ENCODE data around the gene AKAP13.
"Not testable (repeated sequence)": the region's sequence is repeated elsewhere in the genome, so short reads cannot be mapped to it uniquely, and the experiment has no call there.

Gene AKAP13

GRCh38 chr15:85642065-85642692 is 261.8 kb downstream of the AKAP13 start:
- Histone ChIP-seq H3K4me3 (no peak overlapping the region), H3K4me1 (no peaks in the 10 kb centered on the region)
- TF ChIP-seq Cebpa-rat (IDR thresholded peaks at IDR 0.05), result no peak

GRCh38 chr15:85642693-85643066 is 262.3 kb downstream of the AKAP13 start:
- H3K27me3 ChIP-seq, result no peaks in the 10 kb centered on the region
- peaks cover 70% of the 10 kb centered on the region for H3K36me3 ChIP-seq
- no peak overlapping the region for H3K4me2 ChIP-seq
- H4K20me1 ChIP-seq, result 0 out of 2 replicates have a peak, but pooled peaks cover 7% of the 10 kb centered on the region
- TF ChIP-seq Cebpa-rat (IDR thresholded peaks at IDR 0.05), result no peak
- H3K4me3 ChIP-seq, result no peak overlapping the region
- H3K27ac ChIP-seq, result no peak overlapping the region
- H3K4me1 ChIP-seq, result no peaks in the 10 kb centered on the region
- no peak overlapping the region for H3K9ac ChIP-seq
- no peaks in the 10 kb centered on the region for H3K9me3 ChIP-seq

More at GRCh38 chr15:85642065-85642692, 261.8 kb downstream of the AKAP13 start:
- Histone ChIP-seq H3K9ac (no peak overlapping the region), H3K27me3 (no peaks in the 10 kb centered on the region), H4K20me1 (0 out of 2 replicates have a peak, but pooled peaks cover 7% of the 10 kb centered on the region), H3K4me2 (no peak overlapping the region), H3K27ac (no peak overlapping the region), H3K36me3 (peaks cover 65% of the 10 kb centered on the region), H3K9me3 (no peaks in the 10 kb centered on the region)

GRCh38 chr15:85646538-85647091 is 266.2 kb downstream of the AKAP13 start:
- no peak overlapping the region for H3K27ac ChIP-seq
- peaks cover 72% of the 10 kb centered on the region for H3K36me3 ChIP-seq
- no peak overlapping the region for H3K4me2 ChIP-seq
- no peaks in the 10 kb centered on the region for H3K4me1 ChIP-seq
- H3K9me3 ChIP-seq, result no peaks in the 10 kb centered on the region
- H3K9ac ChIP-seq, result no peak overlapping the region
- H4K20me1 ChIP-seq, result 0 out of 2 replicates have a peak, but pooled peaks cover 7% of the 10 kb centered on the region
- no peaks in the 10 kb centered on the region for H3K27me3 ChIP-seq
- TF ChIP-seq Cebpa-rat (IDR thresholded peaks at IDR 0.05), result no peak
- no peak overlapping the region for H3K4me3 ChIP-seq

- Histone ChIP-seq H3K36me3 (peaks cover 65% of the 10 kb centered on the region), H3K27ac (no peak overlapping the region)
- no peak for TF ChIP-seq Cebpa-rat (IDR thresholded peaks at IDR 0.05)
Measured at GRCh38 chr15:85649372-85649771, 269.0 kb downstream of the AKAP13 start.

GRCh38 chr15:85651548-85651947 is 271.1 kb downstream of the AKAP13 start:
- Histone ChIP-seq H3K27me3 (no peaks in the 10 kb centered on the region), H3K36me3 (peaks cover 69% of the 10 kb centered on the region)

More at GRCh38 chr15:85649372-85649771, 269.0 kb downstream of the AKAP13 start:
- no peaks in the 10 kb centered on the region for H4K20me1 ChIP-seq
- H3K4me1 ChIP-seq, result no peaks in the 10 kb centered on the region
- H3K9me3 ChIP-seq, result no peaks in the 10 kb centered on the region
- H3K4me2 ChIP-seq, result no peak overlapping the region
- no peaks in the 10 kb centered on the region for H3K27me3 ChIP-seq
- H3K4me3 ChIP-seq, result no peak overlapping the region
- no peak overlapping the region for H3K9ac ChIP-seq

GRCh38 chr15:85652457-85652856 is 272.1 kb downstream of the AKAP13 start:
- no peaks in the 10 kb centered on the region for H3K27me3 ChIP-seq
- no peaks in the 10 kb centered on the region for H3K4me1 ChIP-seq
- H3K36me3 ChIP-seq, result peaks cover 69% of the 10 kb centered on the region
- no peaks in the 10 kb centered on the region for H3K9me3 ChIP-seq
- H3K27ac ChIP-seq, result no peak overlapping the region
- no peaks in the 10 kb centered on the region for H4K20me1 ChIP-seq
- TF ChIP-seq Cebpa-rat (IDR thresholded peaks at IDR 0.05), result no peak
- no peak overlapping the region for H3K4me3 ChIP-seq
- H3K9ac ChIP-seq, result no peak overlapping the region
- H3K4me2 ChIP-seq, result no peak overlapping the region

More at GRCh38 chr15:85651548-85651947, 271.1 kb downstream of the AKAP13 start:
- Histone ChIP-seq H3K9me3 (no peaks in the 10 kb centered on the region), H3K27ac (no peak overlapping the region), H3K4me3 (no peak overlapping the region), H3K9ac (no peak overlapping the region), H3K4me2 (no peak overlapping the region), H4K20me1 (no peaks in the 10 kb centered on the region), H3K4me1 (no peaks in the 10 kb centered on the region)
- no peak for TF ChIP-seq Cebpa-rat (IDR thresholded peaks at IDR 0.05)

- H3K4me3 ChIP-seq, result no peak overlapping the region
- H3K36me3 ChIP-seq, result peaks cover 75% of the 10 kb centered on the region
- H3K4me1 ChIP-seq, result no peaks in the 10 kb centered on the region
- H3K27me3 ChIP-seq, result no peaks in the 10 kb centered on the region
- H3K9me3 ChIP-seq, result no peaks in the 10 kb centered on the region
- H3K4me2 ChIP-seq, result no peak overlapping the region
- no peaks in the 10 kb centered on the region for H4K20me1 ChIP-seq
- H3K9ac ChIP-seq, result no peak overlapping the region
- H3K27ac ChIP-seq, result no peak overlapping the region
- no peak for TF ChIP-seq Cebpa-rat (IDR thresholded peaks at IDR 0.05)
Measured at GRCh38 chr15:85657132-85657531, 276.7 kb downstream of the AKAP13 start.

- Histone ChIP-seq H3K9ac (no peak overlapping the region), H3K9me3 (no peaks in the 10 kb centered on the region), H3K4me3 (no peak overlapping the region), H3K4me1 (no peaks in the 10 kb centered on the region), H4K20me1 (no peaks in the 10 kb centered on the region), H3K4me2 (no peak overlapping the region), H3K36me3 (peaks cover 75% of the 10 kb centered on the region), H3K27me3 (no peaks in the 10 kb centered on the region), H3K27ac (no peak overlapping the region)
- no peak for TF ChIP-seq Cebpa-rat (IDR thresholded peaks at IDR 0.05)
Measured at GRCh38 chr15:85658816-85659215, 278.4 kb downstream of the AKAP13 start.

- no peak overlapping the region for H3K27ac ChIP-seq
- 0 out of 2 replicates have a peak, but pooled peaks cover 9% of the 10 kb centered on the region for H3K9me3 ChIP-seq
- peaks cover 71% of the 10 kb centered on the region for H3K36me3 ChIP-seq
- no peaks in the 10 kb centered on the region for H4K20me1 ChIP-seq
- H3K4me3 ChIP-seq, result no peak overlapping the region
- H3K27me3 ChIP-seq, result no peaks in the 10 kb centered on the region
- H3K4me2 ChIP-seq, result no peak overlapping the region
- no peaks in the 10 kb centered on the region for H3K4me1 ChIP-seq
- H3K9ac ChIP-seq, result no peak overlapping the region
- TF ChIP-seq Cebpa-rat (IDR thresholded peaks at IDR 0.05), result no peak
Measured at GRCh38 chr15:85661859-85662258, 281.5 kb downstream of the AKAP13 start.

GRCh38 chr15:85665677-85666076 is 285.3 kb downstream of the AKAP13 start:
- not testable (repeated sequence) for H3K4me2 ChIP-seq, H4K20me1 ChIP-seq, H3K9ac ChIP-seq, H3K27ac ChIP-seq, H3K27me3 ChIP-seq, H3K4me3 ChIP-seq, H3K9me3 ChIP-seq, H3K4me1 ChIP-seq
- H3K36me3 ChIP-seq, result peaks cover 65% of the 10 kb centered on the region

Measured in BLaER1 (cell line).